ENCODE results near the gene XRCC3.
A peak's percentile ranks its signal among the peaks of the same experiment; 100 is the strongest.

Gene XRCC3

GRCh38 chr14:103715052-103716000, at the start of gene XRCC3, which contains the start of gene ZFYVE21:
Gene XRCC3, minus strand, starts transcription at chr14:103715451. Its CDS starts 4,364 bp downstream, at chr14:103711087.
Gene ZFYVE21, plus strand, starts transcription at chr14:103715810. Its CDS starts 32 bp downstream, at chr14:103715842.
- peak; percentile 99 for DNase-seq

DNA sequence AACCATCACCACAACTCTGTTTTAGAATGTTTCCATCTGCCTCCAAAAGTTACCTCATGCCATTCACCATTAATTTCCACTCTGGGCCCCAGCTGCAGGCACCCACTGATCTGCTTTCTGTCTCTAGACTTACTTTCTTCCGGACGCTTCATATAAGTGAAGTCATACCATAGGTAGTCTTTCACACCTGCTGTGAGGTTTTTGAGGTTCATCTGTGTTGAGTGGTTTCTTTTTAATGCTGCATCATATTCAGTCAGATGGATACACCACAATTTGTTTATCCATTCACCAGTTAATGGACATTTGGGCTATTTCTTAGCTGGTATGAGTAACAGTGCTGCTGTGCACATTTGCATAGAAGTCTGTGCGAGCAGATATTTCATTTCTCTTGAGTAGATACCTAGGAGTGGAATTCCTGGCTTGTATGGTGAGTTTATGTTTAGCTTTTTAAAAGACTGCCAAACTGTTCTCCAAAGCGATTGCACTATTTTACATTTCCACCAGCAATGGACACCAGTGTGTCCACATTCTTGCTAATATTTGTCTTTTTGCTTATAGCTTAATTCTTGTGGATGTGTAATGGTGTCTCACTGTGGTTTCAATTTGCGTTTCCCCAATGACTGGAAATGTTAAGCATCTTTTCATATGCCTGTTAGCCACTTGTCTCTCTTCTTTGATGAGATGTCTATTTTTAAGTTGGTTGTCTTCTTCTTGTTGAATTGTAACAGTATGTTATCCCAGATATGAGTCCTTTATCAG, 48.7 kb upstream of the XRCC3 start:
- no peak for DNase-seq

GRCh38 chr14:103762541-103762940, 47.3 kb upstream of the XRCC3 start:
- DNase-seq = no peak

DNA sequence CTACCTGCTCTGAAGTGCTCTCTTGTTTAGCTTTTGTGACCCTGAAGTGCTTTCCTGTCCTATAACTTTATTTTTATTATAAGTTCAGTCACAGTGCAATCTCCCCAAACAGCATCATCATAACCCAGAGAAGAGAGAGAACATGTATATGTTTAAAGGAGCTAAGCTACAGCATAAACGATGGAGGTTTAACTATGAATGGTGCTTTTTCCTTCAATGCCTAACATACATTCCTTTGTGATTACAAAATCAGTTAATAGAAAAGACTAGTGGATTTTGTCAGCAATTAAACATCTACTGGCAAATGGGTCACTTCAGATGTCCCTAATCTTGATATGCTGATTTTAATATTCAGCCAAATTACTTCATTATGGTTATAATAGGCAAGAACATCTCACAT, 46.8 kb upstream of the XRCC3 start:
- DNase-seq = no peak

DNA sequence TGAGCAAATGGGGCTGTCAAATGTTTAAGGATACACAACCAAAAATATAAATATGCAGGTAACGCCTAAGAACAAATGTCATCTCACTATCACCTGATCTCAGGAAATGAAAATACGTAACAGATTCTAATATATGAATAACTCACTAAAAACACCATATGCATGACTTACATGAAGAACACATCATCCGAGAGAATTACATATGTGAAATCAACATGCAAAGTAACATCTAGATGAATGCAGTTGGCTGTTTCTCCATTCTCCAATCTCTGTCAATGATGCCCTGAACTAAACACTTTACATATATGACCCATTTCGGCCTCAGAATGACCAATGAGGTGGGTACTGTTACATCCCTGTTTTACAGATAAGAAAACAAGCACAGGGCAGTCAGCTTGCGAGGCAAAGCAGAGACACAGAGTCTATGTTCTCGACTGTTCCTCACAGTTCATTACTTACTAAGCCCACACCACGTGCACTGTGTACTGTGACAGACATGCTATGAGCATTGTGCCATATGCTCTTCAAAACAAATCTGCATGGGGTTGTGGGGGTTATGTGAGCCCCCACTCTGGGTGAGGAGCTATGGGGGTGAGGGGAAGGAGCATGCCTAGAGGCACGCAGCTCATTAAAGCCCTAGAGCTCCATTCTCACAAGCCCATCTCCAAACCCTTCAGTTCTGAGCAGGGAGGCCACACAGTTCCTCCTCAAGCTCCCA, 43.0 kb upstream of the XRCC3 start:
- DNase-seq = no peak

DNA sequence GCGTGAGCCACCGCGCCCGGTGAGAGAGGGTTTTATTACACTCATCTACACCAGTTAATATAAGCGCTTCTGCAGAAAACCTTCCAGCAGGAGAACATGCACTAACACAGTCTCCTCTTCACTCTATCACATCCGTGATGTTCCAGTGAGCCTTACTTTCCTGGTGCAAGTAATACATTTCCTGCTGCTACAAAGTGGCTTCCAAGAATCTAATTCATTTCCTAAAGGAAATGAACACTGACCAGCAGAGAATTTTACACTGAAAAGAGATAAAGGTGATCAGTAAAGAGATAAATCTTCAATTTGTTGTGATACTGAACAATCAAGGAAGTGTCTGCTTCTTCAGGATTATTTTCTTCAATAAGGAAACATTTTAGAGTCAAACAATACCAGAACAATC, 39.8 kb upstream of the XRCC3 start:
- DNase-seq = no peak

- no peak for DNase-seq
These were observed 38.5 kb upstream of the XRCC3 start for GRCh38 chr14:103753774-103754173.

DNA sequence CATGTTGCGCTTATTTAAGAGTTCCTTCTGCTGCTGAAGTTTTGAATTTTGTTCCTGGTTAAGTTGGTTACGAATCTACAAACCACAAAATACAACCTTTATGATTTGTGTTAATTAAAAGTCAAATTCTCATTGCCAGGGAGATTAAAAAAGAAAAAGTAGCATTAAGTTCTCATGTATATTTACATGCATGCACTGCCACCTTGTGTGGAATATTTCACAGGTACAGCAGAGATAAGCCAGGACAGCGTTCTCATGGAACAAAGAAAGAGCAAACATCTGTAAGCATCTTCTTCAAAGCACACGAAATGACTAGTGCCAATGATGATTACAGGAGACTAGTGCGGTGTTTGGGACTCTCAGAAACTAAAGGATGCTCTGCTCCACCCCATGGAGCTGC, 34.6 kb upstream of the XRCC3 start:
- no peak for DNase-seq

GRCh38 chr14:103749452-103749851, 34.2 kb upstream of the XRCC3 start:
- DNase-seq = no peak

DNA sequence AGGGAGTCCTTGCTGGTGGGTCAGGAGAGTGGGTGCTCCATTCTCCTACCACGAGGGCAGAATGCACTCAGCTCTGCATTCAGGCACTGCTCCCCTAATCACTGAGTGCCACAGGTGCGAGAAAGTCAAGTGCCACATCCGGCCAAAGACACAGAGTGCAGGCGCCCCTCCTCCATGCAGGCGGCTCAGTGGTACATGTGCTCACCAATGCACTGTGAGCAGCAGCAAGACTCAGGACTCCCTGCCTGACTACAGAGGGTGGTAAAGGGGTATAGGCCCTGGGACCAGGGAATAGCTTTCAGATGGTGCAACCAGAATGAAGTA, 33.2 kb upstream of the XRCC3 start:
- DNase-seq = no peak

DNA sequence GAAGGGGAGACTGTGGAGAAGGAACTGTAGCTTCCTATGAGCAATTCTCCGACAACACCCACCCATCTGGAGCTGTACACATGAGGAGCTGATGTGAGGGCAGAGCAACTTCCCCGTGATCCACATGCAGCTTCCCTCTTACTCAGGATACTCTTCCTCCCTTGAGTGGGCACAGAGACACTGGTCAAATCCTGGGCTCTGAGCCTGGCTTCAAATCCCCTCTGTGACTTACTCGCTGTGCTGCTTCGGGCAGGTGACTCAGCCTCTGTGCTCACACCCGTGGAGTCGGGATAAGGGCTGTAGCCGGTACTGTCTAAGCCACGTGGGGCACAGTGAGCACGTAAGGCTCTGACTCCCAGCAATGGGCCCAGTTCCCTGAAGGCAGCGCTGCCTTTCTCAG, 31.4 kb upstream of the XRCC3 start:
- no peak for DNase-seq

- DNase-seq = no peak
These were observed 30.2 kb upstream of the XRCC3 start for GRCh38 chr14:103745424-103745823.

DNA sequence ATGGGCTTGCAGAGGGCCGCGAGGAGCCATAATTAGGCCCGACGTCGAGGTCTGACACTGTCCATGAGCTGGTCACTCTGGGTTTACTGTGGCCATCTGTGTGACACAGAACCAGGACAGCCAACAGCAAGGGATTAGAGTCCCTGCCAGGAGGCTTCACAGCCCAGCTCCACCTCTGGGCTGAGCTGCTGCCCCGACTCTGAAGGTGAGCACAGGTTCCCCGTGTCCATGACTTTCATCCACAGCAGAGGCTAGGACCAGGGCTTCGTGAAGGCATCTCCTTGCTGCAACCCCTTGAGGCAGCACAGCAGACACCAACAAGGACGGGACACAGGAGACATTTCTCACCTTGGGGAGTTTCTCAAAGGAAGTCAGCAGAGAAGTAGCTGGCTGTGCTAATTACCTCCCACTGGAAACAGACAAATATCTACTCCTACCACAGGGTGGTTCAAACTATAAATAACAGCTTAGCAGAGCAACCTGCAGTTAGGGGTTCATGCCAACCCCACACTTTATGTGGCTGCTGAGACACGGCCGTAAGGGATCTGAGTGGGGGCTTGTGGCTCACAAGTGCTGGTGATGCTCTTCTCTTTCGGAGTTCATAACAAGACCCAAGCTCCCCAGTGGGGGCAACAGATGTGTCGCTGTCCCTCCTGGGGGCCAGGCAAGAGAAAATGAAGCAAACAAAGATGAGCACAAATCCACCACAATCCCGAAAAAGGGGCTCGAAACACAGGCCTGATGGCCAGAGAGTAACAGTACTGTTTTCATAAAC, 29.6 kb upstream of the XRCC3 start:
- DNase-seq = no peak

DNA sequence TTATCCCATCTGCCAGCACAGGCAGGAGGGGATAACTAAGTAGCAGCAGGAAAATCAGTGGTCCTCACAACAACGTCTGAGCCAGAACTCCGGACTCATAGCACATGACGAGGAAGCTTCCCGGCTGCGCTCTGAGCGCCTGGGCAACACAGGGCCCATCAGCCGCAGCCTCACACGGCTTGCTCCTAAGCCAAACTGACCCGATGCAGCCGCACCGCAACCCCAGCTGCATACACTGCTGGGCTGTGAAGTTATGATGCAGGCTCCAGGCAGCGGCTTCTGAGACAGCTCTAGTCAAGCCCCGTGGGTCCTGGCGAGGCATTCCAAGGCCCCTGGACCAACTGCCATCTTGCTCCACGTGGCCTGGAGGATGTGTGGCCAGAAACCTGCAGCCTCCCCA, 28.4 kb upstream of the XRCC3 start:
- no peak for DNase-seq

DNA sequence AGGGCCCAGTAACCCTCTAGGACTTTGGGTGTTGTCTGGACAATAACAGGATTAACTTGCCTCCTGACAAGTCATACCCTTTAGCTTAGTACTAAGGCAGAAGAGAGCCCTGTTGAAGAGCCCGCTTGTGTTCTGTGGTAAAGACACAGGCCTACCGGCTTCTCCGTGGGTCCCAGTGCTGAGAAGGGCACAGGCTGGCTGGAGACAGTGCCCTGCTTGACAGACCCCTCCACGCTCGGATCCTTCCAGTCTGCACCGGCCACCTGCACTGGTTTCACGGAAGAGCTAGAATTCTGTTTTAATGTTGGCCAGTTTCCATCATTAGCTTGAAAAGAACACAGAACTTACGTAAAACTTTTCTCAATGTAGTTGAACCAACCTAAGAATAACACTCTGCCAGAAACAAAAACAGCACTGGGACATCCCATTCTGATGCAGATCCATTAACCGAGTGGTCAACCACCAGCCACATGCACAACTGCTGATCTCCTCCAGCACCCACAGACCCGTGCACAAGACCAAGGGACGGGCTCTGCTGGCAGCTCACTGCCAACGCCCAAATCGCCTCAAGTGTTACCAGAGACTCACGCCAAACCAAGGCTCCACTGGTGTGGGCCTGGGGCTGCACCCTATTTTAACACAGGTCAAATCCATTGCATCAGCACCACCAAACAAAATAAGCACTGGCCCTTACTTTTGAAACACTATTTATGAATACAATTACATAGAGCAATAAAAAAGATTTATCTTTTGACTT, 27.4 kb upstream of the XRCC3 start:
- DNase-seq = no peak

DNA sequence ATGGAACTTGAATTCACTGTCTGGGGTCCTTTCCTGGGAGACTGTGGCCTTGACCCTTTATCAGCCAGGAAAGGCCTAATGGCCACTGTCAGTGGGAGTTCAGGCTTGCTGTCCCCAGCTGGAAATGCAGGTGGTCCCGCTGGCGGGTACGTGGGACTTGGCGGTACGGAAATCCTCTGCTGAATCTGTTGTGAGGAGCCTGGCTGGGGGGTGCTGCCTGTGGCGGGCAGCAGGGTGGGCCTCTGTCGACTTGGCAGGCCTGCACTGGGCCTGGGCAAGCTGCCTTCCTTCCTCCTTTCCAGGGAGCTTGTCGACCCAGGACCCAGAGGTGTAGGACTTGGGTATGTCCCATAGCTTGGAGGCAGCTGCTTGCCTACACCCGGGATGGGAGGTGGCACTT, 26.6 kb upstream of the XRCC3 start:
- no peak for DNase-seq

DNA sequence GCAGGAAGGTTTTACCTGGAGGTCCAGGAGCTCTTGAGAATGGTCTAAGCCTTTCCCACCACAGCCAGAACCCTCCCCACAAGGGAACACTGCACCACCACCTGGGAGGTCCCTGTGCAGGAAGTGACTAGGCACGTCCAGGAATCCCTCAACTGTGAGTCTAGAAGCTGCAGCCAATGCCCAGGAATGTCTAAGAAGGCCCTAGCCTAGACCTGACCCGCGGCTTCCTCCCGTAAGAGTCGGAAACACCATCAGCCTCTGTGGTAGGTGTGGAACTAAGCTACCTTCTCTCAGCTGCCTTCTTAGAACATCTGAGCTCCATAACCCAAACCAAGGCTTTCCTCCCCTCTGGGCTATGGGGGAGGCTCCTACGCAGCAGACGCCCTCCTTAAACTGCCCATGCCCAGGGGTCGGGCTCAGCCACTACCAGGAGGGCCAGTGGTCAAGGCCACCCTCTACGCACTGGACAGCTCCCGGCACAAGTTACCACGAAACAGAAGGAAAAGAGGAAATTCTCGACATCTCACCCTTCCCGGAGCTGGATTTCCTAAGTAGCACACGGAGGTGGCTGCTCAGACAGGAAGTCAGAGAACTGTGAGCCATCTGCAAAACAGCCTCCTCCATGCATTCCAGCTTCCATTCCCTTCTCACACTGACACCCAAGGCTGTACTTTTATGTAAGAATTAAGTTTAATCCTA, 25.9 kb upstream of the XRCC3 start:
- DNase-seq = no peak

DNA sequence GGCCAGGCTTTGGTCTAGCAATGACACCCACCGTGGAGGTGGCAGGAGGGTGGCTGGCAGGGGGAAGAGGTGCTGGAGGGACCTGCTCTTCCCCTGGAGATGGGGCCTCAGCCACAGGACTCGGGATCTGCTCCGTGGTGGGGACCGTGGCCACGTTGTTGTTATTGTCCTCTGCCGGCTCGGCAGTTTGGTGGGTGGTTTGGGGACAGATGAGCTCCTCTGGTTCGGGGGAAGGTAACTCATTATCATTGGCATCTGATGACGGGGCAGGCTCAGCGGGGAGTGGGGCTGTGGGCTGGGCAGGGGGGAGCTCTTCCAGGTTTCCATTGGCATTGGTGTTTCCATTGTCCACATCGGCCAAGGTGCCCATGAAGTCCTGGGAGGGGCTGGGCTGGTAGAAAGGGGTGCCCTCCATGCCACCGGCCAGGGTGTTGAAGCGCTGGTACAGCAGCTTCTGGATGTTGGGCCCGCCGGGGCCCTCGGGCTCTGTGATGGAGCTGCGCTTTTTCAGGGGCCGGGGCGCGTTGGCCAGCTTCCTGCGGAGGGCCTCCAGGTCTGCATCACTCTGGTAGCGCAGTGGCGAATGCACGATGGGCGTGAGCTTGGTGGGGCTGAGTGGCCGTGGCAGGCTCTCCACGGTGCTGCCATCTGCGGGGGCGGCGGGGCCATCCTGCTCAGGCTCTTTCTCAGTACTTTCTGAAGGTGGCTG, 24.7 kb upstream of the XRCC3 start:
- no peak for DNase-seq

GRCh38 chr14:103739466-103739792, 24.2 kb upstream of the XRCC3 start:
- DNase-seq = no peak

DNA sequence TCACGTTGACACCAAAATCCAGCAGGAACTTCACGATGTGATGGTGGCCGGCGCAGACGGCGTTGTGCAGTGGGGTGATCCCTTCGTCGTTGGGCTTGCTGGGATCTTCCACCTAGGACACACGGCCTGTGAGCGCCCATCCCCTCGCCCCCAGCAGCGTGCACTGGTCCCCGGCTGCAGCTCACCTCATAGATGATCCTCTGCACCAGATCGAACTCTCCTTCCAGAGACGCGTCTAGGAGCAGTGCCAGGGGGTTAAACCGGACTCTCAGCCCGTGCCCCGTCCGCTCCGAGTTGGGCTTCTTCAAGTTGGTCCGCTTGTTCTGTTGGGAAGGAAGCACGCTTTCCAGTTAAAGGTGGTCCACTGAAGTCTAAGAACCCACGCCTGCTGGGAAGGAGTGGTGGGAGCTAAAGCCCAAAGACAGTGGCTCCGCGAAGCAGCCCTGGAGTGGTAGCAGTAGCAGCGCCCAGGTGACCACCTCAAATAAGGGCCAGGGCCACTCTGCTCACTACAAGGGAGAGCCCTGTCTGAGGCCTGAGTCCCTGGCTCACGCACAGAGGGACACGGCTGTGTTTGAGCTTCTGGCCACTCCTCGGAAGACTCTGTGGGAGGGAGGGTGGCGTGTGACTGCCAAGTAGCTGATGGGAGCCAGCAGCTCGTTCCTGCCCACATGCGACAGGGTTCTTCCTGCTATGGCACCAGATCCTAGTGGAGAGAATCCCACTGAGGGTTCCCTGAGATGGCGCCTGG, 23.6 kb upstream of the XRCC3 start:
- DNase-seq = no peak
